HG02588 (cell line): ENCODE data around the gene LAMC3.

Source experiments
- ATAC-seq: cut with Tn5 transposase; IDR thresholded peaks from one replicate; pipeline ENCODE4 v1.9.1; 2021; ENCODE audit warnings: mild to moderate bottlenecking, moderate library complexity; ENCODE audit not compliant: unreplicated experiment

The LAMC3 gene

DNA sequence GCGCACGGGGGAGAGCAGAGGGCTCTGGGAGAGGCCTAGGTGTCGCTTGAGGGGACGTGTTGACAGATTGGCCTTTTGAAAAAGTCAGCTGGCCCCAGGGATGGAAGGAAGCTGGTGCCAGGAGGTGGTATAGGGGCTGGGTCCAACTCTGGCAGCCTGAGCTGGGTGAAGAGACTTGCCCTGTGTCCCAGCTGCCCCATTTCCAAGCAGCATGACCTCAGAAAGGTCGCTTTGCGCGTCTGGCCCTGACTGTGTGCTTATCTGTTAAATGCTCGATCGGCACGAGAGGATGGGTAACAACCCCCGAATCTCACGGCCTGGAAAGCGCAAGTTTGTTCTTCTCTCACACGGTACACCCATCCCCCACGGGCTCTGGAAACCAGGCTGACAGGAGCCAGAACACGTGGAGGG lies 31.2 kb upstream of the LAMC3 start:
- ATAC-seq = no peak

DNA sequence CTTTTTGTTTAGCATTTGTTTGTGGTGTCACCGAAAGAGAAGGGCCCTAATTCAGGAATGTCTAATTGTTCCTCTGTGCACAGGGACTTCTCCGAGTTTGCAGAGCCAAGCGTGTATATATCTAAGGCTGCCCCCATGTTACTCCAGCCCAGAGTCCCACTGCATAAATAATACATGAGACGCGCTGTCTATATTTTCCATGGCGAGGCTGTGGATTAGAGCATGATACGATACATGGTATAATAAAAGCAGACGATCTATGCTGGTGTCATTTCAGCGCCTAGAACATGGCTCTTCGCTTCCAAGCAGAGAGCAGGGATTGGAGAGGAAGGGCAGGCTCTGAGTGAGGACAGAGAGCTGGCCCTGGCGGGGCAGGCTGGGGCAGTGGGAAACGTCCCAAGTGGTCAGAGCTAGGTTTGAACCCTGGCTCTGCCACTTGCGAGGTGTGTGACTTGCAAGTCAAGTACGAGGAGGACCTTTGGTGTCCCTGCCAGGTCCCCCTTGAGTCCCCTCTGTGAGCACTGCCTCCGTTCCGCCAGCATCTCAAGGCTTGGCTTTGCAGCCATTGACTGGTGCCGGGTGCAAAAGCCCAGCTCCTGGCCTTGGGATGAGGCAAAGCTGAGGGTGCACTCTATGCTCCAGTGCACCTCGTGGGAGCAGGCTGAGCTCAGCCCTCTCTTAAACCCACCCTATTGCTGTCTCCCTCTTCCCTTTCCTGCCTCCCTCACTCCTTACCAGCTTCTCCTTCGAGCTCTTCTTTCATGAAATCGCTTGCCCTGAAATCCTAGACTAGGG lies 29.2 kb upstream of the LAMC3 start:
- no peak for ATAC-seq

DNA sequence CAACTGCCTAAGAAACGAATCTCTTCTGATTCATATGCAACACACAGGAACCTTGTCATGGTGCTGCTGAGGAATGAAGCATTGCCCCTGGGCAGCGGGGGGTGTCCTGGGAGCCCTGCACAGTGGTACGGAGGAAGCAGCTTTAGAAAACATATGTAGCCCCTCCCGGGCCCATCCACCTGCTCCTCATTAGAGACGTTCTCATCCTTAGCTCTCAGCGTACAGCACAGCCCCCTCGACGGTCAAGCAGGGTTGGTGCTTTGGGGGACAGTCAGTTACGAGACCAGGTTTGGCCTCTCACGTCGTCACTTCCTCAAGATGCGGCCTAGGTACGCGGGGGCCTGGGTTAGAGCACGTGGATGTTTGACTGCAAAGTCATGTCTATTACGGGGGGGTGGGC lies 28.4 kb upstream of the LAMC3 start:
- ATAC-seq = no peak

DNA sequence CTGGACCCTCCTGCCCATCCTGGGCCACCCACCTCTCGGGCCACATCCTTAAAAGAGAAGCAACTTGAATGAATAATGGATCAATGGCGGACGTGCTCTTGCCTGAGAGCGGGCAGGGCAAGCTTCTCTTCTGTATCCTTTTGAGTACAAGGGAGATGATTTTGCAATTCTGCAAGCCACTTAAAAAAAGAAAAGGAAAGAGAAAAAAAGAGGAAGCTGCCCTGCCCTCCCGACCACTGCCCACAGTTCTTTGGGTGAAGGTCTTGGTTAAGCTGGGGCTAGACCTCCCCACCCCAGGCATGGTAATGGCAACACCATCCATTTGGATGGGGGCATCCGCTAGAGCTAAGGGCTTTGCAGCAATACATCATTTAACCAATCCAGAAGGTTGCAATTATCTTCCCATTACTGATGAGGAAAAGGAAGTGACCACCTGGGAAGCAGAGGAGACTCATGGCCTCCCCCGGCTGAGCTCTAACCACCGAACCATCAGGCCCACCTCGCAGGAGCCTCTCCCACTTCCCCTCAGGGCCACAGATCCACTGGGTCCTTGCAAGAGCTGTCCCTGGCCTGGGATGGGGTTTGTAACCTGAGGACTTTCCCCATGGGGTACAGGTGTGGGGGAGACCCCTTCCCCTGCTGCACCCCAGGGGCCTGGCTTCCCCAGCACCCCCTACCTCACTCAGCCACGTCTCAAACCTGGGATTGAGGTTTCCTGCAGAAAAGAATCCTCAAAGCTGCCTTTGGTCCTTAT lies 27.8 kb upstream of the LAMC3 start:
- ATAC-seq = no peak

DNA sequence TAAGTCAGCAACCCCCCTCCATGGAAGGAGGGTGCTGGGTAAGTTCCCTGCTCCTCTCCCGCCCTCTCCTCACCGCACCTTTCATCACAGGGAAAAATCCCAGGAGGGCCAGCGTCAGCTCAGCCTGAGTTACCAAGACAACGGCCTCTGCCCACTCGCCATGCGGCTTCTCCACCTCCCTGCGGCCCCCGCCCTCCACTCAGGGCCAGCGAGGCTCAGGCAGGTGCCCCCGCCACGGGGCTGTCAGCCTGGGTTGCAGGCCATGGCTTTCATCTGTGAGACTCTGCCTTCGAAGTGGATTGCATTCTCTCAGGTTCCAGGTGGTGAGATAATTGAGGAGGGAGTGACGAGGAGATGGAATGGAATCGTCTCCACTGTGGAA lies 27.2 kb upstream of the LAMC3 start:
- no peak for ATAC-seq

DNA sequence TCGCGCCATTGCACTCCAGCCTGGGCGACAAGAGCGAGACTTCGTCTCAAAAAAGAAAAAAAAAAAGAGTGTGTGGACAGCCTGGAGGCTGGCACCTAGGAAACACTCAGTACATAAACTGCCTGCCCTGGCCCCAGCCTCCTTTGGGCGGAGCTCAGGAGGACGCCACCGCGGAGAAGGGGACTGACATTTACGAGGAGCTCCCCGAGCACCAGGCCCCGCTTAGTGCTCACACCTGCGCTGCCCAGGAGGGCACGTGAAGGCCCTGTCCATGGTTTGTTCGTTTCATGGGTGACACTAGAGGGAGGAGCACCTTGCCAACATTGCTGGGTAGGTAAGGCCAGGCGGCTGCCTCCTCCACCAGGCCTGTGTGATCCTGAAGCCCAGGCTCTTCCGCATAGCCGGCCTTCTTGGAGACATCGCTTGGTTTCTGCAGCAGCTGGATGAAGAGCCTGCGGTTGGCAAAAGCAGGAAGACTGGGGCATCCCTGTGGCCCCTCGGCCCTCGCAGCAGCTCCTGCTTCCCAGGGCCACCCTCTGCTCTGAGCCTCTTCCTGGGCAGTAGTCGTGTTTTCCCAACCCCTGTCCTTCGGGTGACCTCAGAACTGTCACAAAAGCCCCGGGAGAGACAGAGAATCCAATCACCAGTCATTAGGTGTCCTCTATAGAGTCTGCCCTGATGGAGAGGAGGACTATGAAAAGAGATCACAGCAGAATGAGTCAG lies 26.2 kb upstream of the LAMC3 start:
- no peak for ATAC-seq

DNA sequence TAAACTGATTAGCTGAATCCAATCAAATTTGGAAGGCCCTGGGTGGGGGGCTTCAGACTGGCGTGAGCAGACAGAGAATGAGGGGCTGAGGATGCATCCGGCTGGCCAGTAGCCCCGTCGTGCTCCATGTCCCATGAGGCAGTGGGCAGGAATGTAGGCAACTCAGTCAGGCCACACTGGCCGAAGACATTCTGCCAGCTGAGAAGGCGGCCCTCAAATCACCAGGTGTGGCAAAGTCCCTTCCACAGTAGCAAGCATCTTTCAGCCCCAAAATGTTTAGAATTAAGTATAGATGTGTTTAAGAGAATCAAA lies 25.7 kb upstream of the LAMC3 start:
- ATAC-seq = no peak

DNA sequence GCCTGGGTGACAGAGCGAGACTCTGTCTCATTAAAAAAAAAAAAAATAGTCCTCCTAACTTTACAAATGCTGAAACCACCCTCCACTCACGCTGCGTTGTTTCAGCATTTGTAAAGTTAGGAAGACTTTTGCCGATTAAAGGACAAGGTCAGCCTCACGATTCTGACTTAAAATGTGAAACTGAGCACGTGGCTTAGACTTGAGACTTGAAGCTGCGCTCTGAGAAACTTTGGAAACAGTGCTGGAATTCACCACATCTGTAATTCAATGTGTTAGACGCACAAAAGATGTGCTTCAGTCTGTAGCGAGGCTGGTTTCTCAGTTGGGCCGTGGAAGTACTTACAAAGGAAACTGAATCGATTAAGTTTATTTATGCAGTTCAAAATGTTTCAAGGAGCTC lies 25.0 kb upstream of the LAMC3 start:
- ATAC-seq = no peak

DNA sequence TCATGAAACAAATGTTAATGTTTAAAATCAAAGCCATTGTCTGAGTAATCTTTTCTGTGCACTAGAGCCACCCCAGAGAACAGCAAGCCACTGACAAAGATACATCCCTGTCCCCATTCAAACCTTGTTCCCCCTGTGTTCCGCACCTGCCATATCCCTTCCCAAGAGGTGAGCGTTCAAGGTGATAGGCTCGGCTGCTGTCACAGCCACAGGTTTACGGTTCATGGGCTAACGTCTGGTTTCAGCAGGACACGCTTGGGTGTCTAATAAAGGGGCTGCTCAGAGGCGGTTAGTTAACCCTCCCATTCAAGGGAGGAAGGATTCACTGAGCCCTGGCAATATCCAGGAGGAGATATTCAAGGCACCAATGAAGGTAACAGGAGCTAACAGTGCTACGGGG lies 24.5 kb upstream of the LAMC3 start:
- no peak for ATAC-seq

DNA sequence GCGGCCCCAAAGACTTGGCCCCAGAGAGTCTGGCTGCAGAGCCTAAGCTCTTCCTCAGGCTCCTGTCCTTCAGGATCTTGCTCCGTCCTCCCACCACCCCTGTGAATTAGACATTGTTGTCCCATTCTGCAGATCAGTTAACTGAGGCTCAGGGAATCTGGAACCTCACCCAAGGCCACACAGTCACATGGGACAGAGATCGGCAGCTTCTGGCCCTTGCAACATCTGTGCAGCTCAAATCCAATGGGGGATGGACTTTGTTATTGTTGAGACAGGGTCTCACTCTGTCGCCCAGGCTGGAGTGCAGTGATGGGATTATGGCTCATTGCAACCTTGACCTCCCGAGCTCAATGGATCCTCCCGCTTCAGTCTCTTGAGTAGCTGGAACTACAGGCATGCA lies 23.9 kb upstream of the LAMC3 start:
- no peak for ATAC-seq

DNA sequence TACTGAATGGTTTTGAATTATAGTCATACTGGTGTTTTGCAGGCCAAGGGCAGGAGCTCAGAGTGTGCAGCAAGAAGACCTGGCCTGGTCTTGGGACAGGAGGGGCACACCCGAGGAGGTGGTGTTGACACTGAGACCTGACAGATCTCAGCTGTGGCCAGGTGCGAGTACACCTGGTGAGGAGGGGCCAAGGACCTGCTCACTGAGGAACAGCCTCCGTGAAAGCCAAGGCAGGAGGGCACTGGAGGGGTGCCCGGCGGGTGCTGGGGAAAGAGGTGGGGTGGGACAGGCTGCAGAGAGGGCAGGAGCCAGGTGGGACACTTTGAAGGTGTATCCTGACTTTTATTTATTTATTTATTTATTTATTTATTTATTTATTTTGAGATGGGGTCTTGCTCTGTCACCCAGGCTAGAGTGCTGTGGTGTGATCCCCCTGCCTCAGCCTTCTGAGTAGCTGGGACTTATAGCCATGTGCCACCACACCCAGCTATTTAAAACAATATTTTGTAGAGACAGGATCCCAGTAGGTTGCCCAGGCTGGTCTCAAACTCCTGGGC lies 23.3 kb upstream of the LAMC3 start:
- no peak for ATAC-seq

DNA sequence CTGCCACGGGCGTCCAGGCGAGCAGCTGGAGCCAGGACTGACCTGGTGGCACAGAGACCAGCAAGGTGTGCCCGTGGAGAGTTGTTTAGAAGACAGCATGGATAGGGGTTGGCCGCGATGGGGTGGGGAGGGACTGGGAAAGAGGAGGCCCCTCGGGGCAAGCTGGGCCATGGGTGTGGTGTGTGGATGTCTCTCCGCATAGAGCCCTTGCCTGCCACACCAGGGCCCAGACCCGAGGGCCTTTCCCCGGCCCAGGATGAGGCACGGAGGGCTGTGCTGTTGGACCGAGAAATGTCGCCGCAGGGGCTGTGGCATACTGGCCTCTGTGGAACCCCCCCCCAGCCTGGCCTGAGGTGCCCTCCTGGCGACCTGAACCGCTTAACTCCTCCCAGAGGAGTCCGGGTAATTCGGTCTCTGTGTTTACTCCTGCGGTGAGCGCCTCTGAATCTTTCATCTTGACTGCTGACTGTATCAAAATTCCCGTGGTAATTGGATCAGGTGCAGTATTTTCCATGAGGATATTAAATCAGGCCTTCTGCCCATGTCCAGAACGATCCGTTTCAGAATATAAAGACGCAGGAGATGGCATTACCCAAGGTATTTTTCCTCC lies 22.5 kb upstream of the LAMC3 start:
- ATAC-seq = no peak

DNA sequence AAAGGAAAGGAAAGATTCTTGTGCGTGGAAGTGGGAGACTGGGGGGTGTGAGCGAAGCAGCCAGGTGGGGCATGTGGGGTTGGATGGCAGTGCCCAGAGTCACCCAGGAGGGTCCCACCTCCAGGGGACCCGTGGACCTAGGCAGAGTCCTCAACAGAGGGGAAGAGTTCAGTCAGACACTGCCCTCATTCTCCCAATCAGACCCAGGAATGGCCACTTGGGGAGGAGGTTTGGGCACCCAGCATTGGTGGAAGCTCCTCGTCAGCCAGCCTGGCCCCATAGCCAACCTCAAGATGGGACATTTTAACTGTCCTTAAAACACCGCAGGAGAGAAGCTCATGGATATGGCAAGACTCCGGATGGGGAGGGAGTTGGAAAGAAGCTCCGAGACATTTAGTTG lies 21.9 kb upstream of the LAMC3 start:
- ATAC-seq = no peak

DNA sequence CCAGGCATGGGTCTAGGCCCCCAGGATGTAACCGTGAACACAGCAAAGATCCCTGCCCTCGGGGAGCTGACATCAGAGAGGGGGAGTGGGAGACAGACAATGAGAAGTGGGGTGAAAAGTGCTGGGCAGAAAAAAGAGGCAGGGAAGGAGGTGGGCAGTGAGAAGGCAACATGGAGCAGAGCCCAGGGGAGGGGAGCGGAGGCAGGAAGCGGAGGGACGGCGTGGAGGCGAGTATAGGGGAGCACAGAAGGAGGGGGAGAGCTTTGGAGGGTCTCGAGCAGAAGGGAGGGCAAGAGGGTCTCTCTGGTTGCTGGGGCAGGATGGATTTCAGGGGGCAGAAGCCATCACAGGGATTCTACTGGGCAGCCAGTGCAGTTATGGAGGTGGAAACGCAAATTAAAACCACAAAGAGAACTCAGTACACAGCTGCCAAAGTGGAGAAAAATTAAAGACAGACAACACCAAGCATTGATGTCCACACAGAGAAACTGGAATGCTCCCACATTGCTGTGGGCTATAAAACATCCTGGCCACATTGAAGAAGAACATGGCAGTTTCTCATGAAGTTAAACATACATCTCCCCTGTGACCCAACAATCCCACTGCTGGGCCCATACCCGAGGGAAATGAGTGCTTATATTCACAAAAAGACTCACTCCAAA lies 21.1 kb upstream of the LAMC3 start:
- no peak for ATAC-seq

DNA sequence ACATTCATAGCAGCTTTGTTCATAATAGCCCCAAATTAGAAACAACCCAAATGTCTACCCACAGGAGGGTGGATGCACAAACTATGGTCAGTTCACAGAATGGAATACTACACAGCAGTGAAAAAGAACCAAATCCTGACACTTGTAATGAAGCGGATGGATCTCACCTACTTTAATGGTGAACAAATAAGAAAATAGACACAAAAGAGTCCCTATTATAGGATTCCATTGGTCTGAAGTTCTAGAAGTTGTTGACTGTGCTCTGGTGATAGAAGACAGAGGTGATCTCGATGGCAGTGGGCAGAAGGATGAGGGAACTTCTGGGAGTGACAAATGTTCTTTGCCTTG lies 20.6 kb upstream of the LAMC3 start:
- ATAC-seq = no peak

DNA sequence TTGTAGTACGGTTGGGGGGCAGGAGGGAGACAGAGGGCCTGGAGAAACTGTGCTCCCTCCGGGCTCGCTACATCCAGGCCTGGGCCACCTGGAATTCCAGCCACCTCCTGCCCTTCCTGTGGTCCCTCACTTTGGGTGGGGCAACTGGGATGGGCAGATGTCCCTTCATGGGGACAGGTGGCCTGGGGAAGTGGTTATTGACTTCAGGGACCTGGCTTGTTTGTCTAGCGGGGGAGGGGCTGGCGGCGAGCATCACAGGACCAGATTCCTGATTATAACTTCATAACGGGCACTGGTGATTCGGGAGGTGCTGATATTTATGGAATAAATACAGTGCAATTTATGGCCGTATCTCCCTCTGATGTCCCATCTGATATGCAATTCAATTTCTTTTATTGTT lies 20.1 kb upstream of the LAMC3 start:
- no peak for ATAC-seq

DNA sequence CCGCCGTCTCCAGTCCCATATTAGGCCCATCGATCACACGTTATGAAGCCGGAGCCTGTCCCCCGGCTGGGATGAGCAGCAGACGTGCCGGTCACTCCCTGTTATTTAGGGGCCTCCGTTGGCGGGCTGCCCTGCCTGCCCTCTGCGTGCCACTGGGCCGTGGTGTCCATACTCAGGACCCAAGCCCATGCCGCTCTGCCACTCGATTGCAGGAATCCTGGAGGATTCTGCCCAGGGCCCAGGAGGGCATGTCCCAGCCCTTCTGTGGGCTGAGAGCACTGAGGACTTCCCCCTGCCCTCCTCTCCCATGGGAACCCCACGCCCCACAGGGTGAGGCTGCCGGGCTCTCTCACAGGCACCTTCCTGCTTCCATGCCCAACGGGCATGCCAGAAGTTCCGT lies 19.6 kb upstream of the LAMC3 start:
- no peak for ATAC-seq

DNA sequence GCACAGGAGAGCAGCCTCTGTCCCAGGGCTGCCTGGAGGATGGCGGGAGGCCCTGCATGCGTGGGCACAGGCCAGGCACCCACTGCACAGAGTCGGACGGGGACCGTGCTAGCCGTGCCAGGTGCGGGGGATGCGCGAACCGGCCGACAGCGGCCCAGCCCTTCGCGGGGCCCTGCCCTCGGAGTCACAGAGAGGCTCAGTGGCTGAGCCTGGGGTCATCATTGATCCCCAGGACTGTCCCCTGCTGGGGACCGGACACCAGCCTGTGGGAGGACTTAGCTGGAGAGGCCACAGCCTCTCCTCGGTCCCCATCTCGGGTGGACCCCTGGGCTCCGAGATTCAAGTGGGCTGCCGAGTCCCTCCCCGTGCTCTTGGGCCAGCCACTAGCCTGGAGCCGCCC lies 19.1 kb upstream of the LAMC3 start:
- ATAC-seq = no peak

DNA sequence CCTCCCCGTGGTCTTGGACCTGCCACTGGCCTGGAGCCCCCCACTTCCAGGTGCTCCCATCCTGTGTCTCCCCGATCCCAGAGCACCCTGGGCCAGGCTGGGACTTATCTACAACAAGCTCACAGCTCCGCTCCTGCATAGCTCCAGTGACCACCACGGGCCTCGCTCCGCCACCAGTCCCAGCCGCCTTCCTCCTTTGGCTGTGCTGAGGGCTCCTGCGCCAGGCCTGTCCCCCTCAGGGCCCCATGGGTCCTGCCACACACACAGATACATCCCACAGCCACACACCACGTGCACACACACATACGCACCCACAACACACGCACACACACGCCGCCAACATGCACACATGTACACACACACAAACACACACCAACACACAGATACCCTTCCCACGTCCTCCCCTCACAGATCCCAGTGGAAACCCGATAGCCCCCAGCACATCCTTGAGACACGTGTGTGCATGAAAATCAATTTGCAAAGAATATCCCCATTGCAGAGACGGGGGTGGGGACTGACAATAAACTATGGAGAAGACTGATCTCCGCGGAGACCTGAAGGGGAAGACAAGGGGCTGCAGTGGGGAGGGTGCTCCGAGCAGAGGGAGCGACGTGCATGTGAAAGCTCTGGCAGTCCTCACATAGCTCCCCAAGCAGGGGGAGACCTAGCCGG lies 18.5 kb upstream of the LAMC3 start:
- no peak for ATAC-seq

DNA sequence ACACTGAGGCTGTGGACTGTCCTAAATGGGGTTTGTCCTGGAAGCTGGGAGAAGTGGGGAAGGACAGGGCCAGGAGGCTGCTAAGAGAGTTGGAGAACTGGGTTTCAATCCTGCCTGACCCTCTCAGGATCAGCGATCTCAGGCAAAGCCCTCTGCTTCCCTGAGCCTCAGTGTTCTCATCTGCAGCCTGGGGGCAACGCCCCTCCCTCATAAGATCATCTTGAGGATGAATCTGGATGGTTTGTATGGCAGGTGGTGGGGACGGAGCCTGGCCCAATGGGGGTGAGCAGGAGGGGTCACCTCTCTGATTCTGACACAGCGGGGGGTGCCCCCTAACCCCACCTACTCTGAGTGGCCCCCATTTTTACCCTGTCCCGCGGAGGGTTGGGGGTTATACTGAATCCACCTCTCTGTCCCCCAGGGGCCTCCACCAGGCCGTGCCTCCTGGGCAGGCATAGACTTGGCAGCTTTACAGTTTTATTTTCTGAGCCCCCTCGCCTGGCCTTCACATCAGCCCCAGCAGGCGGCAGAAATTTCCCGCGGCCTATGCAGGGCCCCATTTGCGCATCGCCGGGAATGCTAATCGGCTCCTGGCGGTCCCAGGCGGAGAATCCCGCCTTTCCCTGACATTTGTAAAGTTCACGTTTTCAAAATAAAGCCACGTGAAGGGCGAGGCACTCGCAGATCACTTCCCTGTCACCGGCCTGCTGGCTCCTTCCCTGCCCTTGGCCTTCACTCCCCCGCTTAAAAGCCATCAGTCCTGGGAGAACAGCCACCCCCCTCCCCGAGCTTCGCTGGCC lies 17.8 kb upstream of the LAMC3 start:
- no peak for ATAC-seq
